SKM-1 (cell line): ENCODE measurements around the gene GCNT2.
"Not testable (repeated sequence)": the region's sequence is repeated elsewhere in the genome, so short reads cannot be mapped to it uniquely, and the experiment has no call there.

ENCODE experiments used
- DNase-seq: peaks from one replicate; lab custom pipeline; 2025; ENCODE audit not compliant: unreplicated experiment; lab: John Stamatoyannopoulos, UW

The GCNT2 gene

DNA sequence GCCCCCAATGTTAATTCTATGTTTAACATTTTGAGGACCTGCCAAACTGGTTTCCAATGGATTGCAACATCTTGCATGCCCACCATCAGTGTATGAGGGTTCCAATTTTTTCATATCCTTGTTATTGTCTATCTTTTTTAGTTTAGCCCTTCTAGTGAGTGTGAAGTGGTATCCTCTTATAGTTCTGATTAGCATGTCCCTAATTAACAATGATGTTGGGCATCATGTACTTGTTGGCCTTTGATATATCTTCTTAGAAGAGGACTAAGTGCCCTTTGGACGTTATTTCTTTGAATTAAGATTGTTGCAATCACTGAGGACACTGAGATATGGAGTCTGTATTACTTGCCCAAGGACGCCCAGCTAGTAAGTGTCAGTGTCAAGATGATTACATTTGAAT is 22.3 kb downstream of the GCNT2 start:
- no peak for DNase-seq

DNA sequence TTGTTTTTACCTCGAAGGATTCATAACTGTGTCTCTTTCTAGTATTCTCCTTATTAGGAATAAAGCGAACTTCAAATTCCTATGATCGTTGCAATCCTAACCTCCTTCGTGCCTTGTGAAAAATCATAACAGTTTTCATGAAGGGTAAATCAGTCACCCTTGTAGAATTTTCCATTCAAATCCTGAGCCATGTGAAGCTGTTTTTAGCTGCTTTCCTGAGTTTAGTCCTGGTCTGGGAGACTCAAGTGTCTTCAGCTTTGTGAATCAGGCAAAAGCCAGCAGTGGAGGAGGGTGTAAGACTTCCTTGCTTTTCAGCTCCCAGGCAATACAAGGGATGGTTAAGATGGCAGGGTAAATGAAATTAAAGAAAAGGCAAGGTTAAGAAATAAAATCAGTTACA is 24.3 kb downstream of the GCNT2 start:
- no peak for DNase-seq

DNA sequence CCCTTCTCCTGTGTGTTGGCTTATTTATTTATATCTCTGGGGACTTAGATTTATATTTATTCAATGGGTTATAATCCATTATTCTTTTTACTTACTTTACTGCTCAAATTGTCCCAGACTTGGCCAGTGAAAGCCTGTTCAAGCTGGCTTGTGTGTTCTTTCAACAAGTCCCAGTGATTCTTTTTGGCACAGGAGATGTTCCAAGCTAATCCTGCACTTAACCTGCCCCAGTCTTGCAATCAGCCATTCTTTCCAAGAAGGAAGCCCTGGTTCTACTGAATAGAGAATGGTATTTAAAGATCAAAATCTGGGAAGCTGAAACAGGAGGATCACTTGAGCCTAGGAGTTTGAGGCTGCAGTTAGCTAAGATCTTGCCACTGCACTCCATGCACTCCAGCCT is 26.7 kb downstream of the GCNT2 start:
- no peak for DNase-seq

DNA sequence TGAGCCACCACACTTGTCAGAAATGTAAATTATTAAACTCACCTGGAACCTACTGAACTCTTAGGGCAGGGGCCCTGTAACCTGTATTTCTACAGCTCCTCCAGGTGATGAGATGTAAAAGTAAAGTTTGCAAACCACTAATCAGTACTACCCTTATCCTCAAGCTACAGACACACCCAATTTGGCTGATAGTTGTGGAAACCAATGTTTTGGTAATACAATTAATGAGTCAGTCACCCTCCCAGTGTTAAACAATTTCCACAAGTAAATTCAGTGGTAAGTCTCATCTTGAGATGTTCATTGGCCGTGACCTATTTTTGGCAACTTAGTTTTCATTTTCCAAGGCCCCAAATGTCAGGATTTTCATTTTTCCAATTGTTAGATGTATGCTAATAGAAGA is 29.6 kb downstream of the GCNT2 start:
- DNase-seq: no peak

DNA sequence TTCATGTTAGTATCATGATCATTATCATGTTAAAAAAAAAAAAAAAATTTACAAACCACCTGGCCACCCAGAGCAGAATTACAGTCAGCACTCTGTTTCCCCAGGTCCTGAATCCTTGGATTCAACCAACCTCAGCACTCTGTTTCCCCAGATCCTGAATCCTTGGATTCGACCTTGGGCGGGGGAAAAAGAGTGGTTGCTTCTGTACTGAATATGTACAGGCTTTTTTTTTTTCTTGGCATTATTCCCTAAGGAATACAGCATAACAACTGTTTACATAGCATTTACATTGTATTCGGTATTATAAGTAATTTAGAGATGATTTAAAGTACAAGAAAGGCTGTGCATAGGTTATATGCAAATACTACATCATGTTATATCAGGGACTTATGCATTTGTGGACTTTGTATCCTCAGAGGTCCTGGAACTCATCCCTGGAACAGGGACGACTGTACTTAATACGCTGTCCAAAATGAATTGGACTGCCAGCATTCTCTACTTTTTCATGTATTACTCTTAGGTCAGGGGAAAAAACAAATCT is 31.2 kb downstream of the GCNT2 start:
- no peak for DNase-seq

DNA sequence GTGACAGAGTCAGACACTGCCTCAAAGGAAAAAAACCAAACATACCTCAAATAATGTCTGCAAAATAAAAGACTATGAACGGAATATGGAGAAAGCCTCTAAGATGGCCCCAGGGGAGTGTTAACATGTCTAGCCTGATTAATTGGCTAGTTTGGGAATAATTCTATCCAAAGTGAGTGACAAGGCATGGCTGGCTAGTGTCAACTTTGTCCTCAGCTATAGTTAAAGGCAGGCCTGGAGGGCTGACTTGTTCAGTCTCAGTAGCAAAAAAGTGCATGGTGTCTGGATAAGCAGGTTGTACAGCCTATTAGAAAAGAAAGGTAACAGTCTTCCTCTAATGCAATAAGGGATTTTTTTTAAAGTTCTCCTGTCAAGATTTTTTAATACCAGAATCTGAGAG is 32.7 kb downstream of the GCNT2 start:
- DNase-seq: no peak

DNA sequence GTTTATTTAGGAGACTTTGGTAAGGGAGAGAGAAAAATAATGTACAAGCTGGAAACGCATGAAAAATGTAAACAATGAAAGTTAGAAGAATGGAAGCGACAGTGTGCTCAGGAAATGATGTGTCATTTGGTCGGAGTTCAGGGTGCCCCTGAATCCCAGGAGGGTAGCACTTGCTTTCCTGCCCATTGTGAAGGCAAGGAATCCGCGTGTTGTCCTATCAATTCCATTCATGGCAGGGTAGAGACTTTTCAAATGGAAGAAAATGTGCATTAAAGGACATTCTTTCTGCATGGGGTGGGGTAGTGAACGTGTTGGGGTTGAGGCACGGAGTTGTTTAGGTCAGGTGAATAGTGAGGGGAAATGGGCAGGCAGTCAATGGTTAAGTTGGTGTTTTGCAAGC is 33.7 kb downstream of the GCNT2 start:
- no peak for DNase-seq

DNA sequence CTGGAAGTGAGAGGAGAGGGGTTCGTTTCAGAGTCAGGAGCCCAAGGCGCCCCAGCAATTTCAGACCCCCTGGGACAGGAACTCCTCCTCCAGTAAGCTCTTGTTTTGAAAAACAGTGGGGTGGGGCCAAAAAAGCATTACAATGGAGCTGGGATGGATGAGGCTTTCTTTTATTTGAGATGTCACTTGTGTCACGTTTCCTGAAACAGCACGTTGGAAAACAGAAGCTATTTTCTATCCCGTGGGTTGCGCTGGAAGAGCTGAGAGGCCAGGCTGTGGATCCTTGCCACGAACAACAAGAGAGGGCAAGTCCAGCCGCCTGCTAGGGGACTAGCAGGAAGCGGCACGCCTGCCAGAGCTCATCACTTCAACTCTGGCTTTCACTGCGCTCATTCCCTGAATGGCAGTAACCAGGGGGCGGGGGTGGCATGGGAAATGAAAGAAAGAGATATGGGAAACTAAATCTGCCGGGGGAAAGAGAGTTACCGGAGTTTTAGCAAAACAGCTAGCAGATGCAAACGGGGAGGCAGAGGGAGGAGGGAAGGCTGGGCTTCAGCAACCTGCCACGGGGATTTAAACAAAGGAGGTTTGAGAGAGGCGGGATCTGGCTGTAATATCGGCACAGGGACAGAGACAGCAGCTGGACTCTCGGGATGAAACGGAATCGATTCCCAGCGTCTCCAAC is 34.6 kb downstream of the GCNT2 start:
- no peak for DNase-seq

DNA sequence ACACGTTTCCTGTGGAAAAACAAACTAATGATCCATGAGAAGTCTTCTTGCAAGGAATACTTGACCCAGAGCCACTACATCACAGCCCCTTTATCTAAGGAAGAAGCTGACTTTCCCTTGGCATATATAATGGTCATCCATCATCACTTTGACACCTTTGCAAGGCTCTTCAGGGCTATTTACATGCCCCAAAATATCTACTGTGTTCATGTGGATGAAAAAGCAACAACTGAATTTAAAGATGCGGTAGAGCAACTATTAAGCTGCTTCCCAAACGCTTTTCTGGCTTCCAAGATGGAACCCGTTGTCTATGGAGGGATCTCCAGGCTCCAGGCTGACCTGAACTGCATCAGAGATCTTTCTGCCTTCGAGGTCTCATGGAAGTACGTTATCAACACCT is 35.4 kb downstream of the GCNT2 start:
- DNase-seq: no peak

DNA sequence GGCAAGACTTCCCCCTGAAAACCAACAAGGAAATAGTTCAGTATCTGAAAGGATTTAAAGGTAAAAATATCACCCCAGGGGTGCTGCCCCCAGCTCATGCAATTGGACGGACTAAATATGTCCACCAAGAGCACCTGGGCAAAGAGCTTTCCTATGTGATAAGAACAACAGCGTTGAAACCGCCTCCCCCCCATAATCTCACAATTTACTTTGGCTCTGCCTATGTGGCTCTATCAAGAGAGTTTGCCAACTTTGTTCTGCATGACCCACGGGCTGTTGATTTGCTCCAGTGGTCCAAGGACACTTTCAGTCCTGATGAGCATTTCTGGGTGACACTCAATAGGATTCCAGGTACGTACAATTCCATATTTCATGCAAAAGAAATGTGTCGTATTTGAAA is 35.8 kb downstream of the GCNT2 start:
- no peak for DNase-seq

DNA sequence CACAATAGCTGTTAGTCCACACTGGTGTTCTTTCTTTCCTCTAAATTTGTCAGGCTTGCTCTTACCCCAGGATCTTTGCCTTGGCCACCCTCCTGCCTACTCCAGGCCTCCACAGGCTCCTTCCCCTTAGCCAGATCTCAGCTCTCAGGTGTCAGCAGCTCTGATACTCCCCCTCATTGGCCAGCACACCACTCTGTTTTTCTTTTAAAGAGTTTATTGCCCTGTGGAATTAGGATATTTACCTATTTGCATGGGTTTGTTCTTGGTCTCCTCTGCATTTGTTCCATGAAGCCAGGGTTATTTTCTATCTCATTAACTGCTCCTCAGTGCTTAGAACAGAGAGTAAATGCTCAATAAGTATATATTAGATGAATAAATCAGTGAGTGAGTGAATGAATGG is 36.8 kb downstream of the GCNT2 start:
- no peak for DNase-seq

DNA sequence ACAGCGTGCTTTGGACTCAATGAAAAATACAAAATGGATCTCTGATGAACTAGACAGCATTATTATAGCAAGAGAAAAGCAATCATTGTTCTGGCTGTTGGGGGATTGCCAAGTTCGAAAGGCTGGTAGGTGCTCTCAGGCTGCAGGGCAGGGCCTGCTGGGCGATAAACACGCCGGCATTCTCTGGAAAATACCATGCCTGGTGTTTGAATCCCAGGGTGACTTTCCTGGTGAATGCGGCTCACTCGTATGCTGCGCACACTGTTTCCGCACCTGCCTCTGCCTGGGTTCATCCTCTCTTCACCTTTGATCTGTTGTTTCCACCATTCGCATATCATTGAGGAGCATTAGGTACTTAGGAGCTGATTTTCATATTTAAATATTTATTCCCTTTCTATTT is 37.4 kb downstream of the GCNT2 start:
- no peak for DNase-seq

DNA sequence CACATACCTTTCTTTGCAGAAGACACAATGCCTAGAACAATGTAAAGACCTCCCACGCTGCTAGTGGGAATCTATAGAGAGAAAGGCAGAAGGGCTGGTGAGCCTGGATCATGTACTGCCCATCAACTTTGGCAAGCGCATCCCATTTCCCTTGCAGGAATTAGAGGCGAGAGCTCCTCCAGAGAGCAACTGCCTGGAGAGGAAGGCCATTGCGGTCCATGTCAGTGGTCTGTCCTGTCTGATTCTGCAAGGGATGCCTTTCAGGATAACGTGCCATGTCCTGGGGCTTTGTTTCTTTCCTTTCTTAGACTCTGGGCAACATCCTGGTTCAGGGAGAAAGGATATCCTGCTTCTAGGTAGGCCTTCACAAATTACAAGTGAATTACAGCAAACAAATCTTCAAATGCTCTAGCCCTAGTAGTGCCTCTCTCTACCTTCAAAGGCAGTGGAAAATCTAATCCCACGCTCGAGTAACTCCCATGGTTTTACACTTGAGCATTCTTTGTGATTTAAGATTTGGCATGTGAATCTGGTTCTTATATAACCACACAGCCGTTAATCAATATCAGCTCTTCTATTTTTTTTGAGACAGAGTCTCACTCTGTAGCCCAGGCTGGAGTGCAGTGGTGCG is 38.5 kb downstream of the GCNT2 start:
- no peak for DNase-seq

DNA sequence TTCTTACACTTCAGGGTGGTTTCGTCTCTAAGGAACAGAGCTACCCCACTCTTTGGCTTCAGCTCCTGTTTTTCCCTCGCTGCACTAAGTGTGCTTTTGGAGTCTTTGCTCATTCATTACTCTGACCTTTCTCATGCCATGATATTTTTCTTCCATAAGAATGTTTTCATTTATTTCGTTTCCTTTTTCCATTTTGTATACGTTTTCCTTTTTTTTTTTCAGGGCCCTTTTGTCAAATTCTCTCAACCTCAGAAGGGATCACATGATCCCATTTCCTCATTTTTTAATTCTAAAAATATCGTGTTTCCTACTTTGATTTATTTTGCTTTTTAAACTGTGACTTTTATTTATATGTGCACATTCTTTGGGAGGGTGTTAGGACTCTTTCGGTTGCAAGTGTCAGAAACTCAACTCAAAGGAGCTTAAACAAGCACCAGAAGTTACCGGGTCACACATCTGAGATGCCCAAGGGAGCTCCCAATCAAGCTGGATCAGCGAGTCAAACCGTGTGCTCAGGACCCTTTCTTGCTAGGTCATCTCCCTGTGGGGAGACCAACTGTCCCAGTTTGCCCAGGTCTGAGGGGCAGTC is 40.6 kb downstream of the GCNT2 start:
- DNase-seq: no peak

DNA sequence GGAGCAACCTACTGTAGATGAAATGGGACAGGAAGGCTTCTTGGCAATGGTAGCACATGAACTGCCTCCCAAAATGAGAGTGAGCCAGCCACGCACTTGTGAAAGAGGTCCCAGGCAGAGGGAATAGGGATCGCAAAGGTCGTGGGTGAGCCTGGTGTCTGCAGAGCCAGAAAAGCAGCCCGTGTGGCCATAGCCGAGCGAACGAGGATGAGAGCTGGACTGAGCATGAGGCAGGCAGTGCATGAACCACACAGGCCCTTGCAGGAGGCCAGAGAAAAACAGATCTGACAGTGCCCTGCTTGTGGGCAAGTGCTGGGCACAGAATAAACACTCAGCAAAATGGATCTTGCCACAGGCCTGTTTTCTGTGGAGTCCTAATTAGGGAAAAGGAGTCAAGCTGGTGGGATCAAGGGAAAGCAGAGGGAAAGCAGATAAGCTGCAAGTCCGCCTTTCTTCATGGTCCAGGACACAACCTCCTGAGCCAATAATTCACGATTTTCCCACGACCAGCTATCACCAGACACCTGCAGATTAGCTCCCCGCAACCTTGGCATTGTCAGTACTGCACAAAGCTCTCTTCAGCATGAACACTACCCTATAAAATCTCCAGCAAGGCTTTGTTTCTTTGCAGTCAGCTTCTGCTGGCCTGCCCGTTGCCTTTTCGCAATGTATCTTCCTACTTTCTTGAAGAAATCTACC is 44.0 kb downstream of the GCNT2 start:
- no peak for DNase-seq

DNA sequence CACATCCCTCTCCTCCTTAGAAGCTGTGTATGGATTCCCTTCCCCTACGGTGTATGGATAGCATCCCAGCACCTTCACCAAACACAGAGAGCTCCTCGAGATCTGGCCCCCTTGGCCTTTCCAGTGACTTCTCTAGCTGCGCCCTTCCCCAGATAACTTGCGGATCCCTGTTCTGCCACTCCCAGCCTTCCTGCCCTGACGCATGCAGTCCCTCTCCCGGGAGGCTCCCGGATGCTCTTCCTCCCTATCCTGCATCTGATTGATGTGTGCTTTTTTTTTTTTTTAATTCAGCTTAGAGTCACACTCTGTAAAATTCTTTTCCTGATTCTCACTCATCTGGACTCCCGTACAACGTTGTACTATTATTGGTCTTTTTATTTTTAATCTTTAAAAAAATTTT is 44.8 kb downstream of the GCNT2 start:
- DNase-seq: no peak

DNA sequence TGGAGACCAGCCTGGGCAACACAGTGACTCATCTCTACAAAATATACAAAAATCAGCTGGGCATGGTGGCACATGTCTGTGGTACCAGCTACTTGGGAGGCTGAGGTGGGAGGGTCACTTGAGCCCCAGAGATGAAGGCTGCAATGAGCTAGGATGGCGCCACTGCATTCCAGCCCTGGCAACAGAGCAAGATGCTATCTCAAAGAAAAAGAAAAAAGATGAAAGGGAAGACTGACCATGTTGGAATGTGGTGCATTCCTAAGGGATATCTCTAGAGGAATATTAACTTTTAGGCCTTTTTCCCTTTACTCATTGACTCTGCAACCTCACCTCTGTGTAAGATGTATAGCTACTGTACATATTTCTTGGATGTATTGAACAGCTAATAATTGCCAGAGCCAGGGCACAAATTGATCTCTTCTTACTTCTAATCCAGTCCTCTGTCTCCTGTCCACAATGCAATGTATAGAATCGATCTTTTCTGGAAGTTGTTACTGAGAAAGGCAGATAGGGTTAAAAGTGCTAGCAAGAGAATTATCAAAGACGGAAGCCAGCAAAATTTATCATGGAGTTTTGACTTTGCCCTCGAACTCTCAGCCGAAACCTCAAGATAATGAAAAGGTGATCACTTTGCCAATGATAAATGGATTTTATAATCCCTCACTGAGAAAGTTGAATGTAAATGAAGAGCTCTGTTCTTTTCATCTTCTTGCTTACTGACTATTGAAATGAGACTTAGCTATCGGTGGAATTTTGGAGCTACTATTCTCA is 46.3 kb downstream of the GCNT2 start:
- no peak for DNase-seq

DNA sequence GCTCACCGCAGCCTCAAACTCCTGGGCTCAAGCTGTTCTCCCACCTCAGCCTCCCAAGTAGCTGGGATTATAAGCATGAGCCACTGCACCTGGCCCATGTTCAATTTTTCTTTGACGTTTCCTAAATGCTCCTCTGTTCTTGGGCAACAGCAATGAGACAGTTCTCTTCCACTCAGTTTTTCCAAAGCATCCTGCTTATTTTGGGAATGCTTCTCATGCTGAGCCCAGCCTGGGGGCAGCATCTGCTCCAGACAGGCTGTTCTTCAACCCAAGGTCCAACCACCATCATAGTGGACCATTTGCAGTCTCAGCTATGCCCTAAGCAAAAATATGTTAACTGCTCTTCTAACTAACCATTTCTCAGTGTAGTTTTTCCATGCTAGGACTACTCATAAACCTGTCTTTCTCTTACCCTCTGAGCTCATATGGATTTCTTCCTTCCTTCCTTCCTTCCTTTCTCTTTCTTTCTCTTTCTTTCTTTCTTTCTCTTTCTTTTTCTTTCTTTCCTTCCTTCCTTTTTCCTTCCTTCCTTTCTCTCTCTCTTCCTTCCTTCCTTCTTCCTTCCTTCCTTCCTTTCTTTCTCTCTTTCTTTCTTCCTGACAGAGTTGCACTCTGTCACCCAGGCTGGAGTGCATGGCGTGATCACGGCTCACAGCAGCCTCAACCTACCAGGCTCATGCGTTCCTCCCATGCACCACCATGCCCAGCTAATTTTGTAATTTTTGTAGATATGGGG is 48.4 kb downstream of the GCNT2 start:
- no peak for DNase-seq

DNA sequence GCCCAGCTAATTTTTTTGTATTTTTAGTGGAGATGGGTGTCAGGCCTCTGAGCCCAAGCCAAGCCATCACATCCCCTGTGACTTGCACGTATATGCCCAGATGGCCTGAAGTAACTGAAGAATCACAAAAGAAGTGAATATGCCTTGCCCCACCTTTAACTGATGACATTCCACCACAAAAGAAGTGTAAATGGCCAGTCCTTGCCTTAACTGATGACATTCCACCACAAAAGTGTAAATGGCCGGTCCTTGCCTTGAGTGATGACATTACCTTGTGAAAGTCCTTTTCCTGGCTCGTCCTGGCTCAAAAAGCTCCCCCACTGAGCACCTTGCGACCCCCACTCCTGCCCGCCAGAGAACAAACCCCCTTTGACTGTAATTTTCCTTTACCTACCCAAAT is 54.4 kb downstream of the GCNT2 start:
- DNase-seq: not testable (repeated sequence)

DNA sequence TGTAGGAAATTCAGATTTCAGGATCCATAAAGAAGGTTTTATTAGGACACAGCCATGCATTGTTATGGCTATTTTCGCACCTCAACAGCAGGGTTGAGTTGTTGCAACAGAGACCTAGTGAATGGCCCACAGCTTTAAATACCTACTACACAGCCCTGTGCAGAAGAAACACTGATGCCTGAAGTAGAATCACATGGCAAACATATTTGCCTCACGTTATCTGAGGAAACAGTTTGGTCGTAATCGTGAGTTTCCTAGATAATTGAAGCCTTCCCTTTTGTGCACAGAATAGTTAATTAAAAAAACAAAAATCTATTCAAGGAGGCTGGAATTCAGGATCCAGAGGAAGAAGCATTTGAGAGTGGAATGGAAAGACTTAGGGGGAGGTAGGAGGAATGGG is 55.1 kb downstream of the GCNT2 start:
- DNase-seq: no peak
